ENCODE measurements around the gene TCF21.
"Not testable (repeated sequence)": the region's sequence is repeated elsewhere in the genome, so short reads cannot be mapped to it uniquely, and the experiment has no call there.

Gene TCF21

GRCh38 chr6:133890711-133891148 is 1.8 kb downstream of the TCF21 start:
- FAIRE-seq, result no peak

GRCh38 chr6:133891149-133891926 is 2.4 kb downstream of the TCF21 start:
- no peak for FAIRE-seq

GRCh38 chr6:133891927-133892812 is 3.3 kb downstream of the TCF21 start:
- FAIRE-seq, result no peak

GRCh38 chr6:133892813-133893691 is 4.1 kb downstream of the TCF21 start:
- FAIRE-seq, result no peak

- FAIRE-seq, result no peak
Observed at GRCh38 chr6:133893946-133894345, 5.0 kb downstream of the TCF21 start.

GRCh38 chr6:133894369-133894768 is 5.5 kb downstream of the TCF21 start:
- FAIRE-seq, result no peak

- FAIRE-seq, result no peak
Observed at GRCh38 chr6:133894795-133895358, 6.0 kb downstream of the TCF21 start.

GRCh38 chr6:133895573-133896343 is 6.8 kb downstream of the TCF21 start:
- no peak for FAIRE-seq

- no peak for FAIRE-seq
Observed at GRCh38 chr6:133896344-133896721, 7.4 kb downstream of the TCF21 start.

- FAIRE-seq, result no peak
Observed at GRCh38 chr6:133898263-133898662, 9.3 kb downstream of the TCF21 start.

- FAIRE-seq, result no peak
Observed at GRCh38 chr6:133899556-133899955, 10.6 kb downstream of the TCF21 start.

GRCh38 chr6:133903855-133904254 is 14.9 kb downstream of the TCF21 start:
- no peak for FAIRE-seq

GRCh38 chr6:133906050-133906449 is 17.1 kb downstream of the TCF21 start:
- FAIRE-seq, result no peak

- FAIRE-seq, result peak; percentile 11
Observed at GRCh38 chr6:133916650-133917151, 27.8 kb downstream of the TCF21 start.

GRCh38 chr6:133917781-133918180 is 28.9 kb downstream of the TCF21 start:
- FAIRE-seq, result no peak

GRCh38 chr6:133918208-133918930 is 29.5 kb downstream of the TCF21 start:
- no peak for FAIRE-seq

GRCh38 chr6:133919362-133919761 is 30.4 kb downstream of the TCF21 start:
- no peak for FAIRE-seq

GRCh38 chr6:133921249-133921859 is 32.4 kb downstream of the TCF21 start:
- FAIRE-seq, result peak; percentile 54

GRCh38 chr6:133923938-133924593 is 35.2 kb downstream of the TCF21 start:
- peak; percentile 90 for FAIRE-seq

- FAIRE-seq, result not testable (repeated sequence)
Observed at GRCh38 chr6:133931221-133931620, 42.3 kb downstream of the TCF21 start.
